Mesangial cell (primary cell): ENCODE data around the gene ZNF814. TPM values are rescaled to one million over a fixed set of nuclear protein-coding genes. Genes with fewer than 3 reads are reported as not detected.

Experiments
- total RNA-seq: library from RNA; depleted of rRNA; stranded (reverse); fragments of >200 nt; gene quantifications from 2 replicates; pipeline ENCODE4 v1.2.3, GENCODE V29; 2015

ZNF814 gene
- 4.1 and 4.3 TPM in 2 replicates for total RNA-seq

DNA sequence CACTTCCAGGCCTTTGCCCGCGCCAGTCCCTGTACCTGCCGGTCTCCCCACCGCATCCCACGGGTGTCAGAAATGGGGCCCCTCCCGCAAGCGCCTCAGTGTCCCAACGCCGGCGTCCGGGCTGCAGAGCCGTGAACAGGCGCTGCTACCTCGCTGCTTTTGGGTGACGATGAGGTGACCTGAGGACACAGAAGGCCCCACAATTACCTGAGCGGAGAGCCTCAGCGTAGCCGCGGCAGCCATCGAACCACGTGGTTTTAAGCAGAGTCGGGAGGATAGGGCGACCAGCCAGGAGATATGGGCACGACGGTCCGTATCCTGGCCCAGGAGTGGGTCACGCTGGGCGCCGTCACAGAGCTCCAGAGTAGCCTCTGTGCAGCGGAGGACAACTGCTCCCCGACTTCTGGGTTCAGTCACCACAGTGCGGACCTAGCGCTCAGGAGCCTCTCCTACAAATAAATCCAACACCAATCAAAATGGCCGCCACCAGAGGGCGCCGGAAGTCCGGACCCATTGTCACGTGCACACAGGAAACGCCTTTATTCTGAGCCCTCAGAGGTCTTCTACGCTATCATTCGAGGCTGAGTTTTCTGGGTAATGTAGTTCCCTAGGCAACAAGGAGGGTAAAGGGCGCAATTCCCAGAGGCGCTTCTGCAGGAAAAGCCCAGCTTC is at the start of gene ZNF814:
ZNF814 (minus strand) TSS at position 478 of the 672 bp plus-strand sequence; CDS start at position 243, 235 bp downstream.

DNA sequence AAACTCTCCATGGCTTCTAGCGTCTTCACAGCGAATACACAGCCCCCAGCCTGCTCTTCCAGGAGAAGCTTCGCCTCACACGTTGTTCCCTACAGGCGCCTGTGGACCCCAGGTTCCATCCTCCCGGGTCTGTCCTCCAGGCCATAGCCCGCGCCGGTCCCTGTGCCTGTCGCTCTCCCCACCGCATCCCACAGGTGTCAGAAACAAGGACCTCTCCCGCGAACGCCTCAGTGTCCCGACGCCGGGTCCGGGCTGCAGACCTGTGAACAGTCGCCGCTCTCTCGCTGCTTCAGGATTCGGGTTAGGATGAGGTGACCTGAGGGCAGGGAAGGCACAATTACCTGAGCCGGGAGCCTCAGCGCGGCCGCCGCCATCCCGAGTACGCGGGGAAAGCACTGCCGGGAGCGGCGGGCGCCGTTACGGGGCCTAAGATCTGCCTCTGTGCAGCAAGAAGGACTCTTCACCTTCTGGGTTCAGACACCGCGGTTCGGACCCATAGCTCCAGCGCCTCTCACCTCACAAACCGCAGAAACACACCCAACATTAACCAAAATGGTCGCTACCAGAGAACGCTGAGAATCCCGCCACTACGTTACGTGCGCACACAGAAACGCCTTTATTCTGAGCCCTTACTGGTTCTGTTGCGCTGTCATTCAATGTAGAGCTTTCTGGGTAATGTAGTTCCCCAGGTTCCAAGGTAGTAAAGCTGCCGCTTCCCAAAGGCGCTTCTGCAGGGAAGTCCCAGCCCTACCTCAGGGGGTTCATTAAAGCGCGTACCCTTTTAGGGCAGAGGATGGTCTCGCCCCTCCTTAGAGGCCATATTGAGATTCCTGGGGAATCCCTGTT is 46.2 kb upstream of the ZNF814 start, which contains the start of gene ZNF418:
ZNF418 (minus strand) TSS at position 583 of the 846 bp plus-strand sequence. CDS start 1,580 bp downstream, outside the sequence.

DNA sequence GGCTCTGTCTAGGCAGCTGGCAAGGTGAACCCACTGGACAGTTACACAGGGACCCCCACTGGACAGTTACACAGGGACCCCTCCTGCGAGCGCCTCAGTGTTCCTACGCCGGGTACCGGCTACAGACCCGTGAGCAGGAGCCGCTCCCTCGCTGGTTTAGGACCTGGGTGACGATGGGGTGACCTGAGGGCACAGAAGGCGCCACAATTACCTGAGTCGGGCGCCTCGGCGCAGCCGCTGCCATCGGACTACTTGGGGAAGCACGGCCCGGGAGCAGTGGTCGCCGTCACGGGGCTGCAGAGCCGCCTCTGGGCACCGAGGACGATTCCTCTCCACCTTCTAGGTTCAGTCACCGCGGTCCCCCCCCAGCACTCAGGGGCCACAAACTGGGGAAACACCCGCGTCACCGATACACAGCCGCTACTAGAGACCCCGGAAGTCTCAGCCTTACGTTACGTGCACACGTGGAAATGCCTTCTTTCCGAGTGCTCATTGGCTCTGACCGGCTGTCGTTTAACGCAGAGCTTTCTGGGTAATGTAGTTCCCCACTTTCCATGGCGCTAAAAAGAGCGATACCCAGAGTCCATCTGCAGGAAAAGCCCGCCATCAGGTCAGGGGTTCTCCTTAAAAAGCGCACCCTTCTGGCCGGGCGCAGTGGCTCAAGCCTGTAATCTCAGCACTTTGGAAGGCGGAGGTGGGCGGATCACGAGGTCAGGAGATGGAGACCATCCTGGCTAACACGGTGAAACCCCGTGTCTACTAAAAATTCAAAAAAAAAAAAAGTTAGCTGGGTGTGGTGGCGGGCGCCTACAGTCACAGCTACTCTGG is 27.5 kb upstream of the ZNF814 start, which contains the start of gene ZNF417:
ZNF417 (minus strand) TSS at position 425 of the 828 bp plus-strand sequence; CDS start at position 244, 181 bp downstream.

DNA sequence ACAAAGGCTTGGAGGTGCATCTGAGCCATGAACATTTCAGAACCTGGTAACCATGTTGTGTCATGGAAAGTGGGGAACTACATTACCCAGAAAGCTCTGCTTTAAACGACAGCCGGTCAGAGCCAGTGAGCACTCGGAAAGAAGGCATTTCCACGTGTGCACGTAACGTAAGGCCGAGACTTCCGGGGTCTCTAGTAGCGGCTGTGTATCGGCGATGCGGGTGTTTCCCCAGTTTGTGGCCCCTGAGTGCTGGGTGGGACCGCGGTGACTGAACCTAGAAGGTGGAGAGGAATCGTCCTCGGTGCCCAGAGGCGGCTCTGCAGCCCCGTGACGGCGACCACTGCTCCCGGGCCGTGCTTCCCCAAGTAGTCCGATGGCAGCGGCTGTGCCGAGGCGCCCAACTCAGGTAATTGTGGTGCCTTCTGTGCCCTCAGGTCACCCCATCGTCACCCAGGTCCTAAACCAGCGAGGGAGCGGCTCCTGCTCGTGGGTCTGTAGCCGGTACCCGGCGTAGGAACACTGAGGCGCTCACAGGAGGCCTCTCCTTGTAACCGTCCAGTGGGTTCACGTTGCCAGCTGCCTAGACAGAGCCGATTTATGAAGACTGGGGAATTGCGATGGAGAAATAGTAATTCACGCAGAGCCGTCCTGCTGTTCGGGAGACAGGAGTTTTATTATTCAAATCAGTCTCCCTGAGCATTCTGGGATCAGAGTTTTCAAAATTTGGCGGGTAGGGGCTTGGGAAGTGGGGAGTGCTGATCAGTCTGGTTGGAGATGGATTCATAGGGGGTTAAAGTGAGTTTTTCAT is 39.0 kb downstream of the ZNF814 start, which contains the start of gene ZNF587:
ZNF587 (plus strand) TSS at position 194 of the 808 bp plus-strand sequence; CDS start at position 374, 180 bp downstream.

GRCh38 chr19:57830071-57830602 is 58.7 kb downstream of the ZNF814 start, which contains the start of gene ZNF587B:
ZNF587B (plus strand) TSS chr19:57830299; CDS start chr19:57830529, 230 bp downstream.

DNA sequence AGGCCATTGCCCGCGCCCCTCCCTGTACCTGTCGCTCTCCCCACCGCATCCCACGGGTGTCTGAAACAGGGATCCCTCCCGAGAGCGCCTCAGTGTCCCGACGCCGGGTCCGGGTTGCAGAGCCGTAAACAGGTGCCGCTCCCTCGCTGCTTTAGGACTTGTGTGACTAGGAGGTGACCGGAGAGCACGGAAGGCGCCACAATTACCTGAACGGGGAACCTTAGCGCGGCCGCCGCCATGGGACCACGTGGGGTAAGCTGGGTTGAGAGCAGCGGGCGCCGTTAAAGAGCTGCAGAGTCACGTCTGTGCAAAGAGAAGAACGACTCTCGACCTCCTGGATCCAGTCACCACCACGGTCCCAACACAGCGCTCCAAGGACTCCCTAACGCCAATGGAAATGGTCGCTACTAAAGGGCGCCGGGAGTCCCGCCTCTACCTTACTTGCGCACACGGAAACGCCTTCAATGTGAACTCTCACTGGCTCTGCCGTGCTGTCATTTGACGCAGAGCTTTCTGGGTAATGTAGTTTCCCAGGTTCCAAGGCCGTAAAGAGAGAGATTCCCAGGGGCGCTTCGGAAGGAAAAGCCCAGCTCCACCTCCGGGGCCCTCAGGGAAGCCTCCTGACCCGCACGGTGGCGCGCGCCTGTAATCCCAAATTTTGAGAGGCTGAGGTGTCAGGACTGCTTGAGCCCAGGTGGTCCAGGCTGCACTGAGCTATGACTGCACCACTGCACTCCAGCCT is 74.2 kb downstream of the ZNF814 start, which contains the start of gene ZNF552:
ZNF552 (minus strand) TSS at position 409 of the 742 bp plus-strand sequence; CDS start at position 239, 170 bp downstream.

Other genes with a start within 250 kb of the ZNF814 start
- not detected in 2 replicates for gene ZSCAN4, start 220.1 kb downstream of the ZNF814 start, total RNA-seq
- gene ZNF551, start 207.1 kb downstream of the ZNF814 start, total RNA-seq = 4.6 and 7.2 TPM in 2 replicates
- gene ZNF154, start 179.8 kb downstream of the ZNF814 start, total RNA-seq = 0.98 and 2.2 TPM in 2 replicates
- gene ZNF671, start 161.4 kb downstream of the ZNF814 start, total RNA-seq = 2.9 and 4.7 TPM in 2 replicates
- gene ZNF776, start 142.2 kb downstream of the ZNF814 start, total RNA-seq = 8.0 and 14.2 TPM in 2 replicates
- 6.8 and 8.1 TPM in 2 replicates for gene ZNF586, start 119.4 kb downstream of the ZNF814 start, total RNA-seq
- gene ZNF552, start 74.1 kb downstream of the ZNF814 start, total RNA-seq = 3.9 and 5.8 TPM in 2 replicates
- 6.8 and 8.4 TPM in 2 replicates for gene ZNF587B, start 58.7 kb downstream of the ZNF814 start, total RNA-seq
- 12.7 and 15.6 TPM in 2 replicates for gene ZNF587, start 39.2 kb downstream of the ZNF814 start, total RNA-seq
- gene ZNF417, start 27.6 kb upstream of the ZNF814 start, total RNA-seq = 5.5 and 6.1 TPM in 2 replicates
- gene ZNF418, start 46.4 kb upstream of the ZNF814 start, total RNA-seq = 3.0 and 7.7 TPM in 2 replicates
- 2.1 and 2.5 TPM in 2 replicates for gene ZNF256, start 58.7 kb upstream of the ZNF814 start, total RNA-seq
- 0.13 TPM in 1 of 2 replicates, not detected in the other for gene C19orf18, start 85.5 kb upstream of the ZNF814 start, total RNA-seq
- 5.7 and 18.0 TPM in 2 replicates for gene ZNF606, start 113.8 kb upstream of the ZNF814 start, total RNA-seq
- gene ZSCAN1, start 145.0 kb upstream of the ZNF814 start, total RNA-seq = not detected in 2 replicates
- 1.1 and 5.5 TPM in 2 replicates for gene ZNF135, start 170.2 kb upstream of the ZNF814 start, total RNA-seq
- gene ZSCAN18, start 209.2 kb upstream of the ZNF814 start, total RNA-seq = 23.0 and 59.3 TPM in 2 replicates